HG03432 (cell line): ENCODE results near the gene NUB1.
A peak's percentile ranks its signal among the peaks of the same experiment; 100 is the strongest.

Experiments
- ATAC-seq: cut with Tn5 transposase; IDR thresholded peaks from one replicate; pipeline ENCODE4 v1.9.1; 2021; ENCODE audit warnings: mild to moderate bottlenecking, moderate library complexity; ENCODE audit not compliant: unreplicated experiment

NUB1 gene

DNA sequence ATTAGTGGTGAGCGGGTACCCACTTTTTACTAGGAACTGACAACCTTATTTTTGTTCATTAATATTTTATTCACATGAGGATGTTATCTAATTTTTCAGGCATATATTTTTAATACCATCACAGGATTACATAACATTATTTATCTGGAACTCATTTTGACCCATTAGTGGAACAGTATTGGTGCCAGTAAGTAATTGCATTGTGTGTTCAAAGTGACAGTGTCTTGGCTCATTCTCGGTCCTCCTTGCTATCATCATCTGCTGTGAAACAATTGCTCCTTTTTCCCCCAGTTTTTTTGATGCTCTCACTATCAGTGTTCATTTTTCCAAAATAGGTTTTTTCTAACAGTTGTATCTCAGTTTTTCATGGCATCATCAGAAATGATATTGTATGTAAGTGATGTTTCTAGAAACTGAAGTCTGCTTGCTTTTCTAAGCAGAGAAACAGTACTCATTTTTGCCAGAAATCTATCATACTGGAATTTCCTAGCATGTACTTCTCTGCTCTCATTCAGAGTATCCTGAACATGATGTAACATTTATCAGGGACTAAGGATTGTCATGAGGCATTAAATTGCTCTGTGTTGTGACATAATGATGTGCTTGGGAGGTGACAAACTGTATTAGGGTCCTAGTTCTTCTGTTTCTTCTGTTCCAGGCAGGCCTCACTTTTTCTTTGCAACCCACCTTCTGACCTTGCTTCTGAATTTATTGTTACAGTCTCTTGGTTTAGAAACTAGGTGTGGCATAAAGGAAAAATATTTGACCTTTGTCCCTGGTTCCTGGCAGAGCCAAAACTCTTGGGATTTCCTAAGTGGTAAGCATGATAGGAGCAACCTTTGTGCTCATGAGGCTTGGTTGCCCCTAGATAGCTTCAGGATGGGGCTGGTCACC lies 4.2 kb downstream of the NUB1 start:
- no peak for ATAC-seq

DNA sequence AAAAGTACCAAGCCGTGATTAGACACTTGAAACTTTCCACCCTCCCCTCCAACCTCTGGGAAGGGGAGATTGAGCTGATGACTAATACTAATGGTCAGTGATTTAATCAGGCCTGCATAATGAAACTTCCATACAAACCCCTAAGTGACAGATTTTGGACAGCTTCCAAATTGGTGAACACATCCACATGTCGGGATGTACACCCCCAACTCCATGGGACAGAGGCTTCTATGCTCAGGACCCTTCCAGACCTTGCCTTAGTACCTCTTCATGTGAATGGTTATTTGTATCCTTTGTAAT lies 4.8 kb downstream of the NUB1 start:
- ATAC-seq: no peak

DNA sequence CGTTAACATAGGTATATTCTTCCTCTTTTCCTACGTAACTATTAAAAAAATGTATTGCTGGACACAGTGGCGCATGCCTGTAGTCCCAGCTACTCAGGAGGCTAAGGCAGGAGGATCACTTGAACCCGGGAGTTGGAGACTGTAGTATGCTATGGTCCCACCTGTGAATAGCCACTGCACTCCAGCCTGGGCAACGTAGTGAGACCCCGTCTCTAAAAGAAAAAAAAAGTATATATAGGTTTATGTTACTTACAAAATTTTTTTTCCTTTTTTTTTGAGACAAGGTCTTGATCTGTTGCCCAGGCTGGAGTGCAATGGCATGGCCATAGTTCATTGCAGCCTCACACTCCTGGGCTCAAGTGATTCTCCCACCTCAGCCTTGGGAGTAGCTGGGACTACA lies 5.6 kb downstream of the NUB1 start:
- ATAC-seq: no peak

DNA sequence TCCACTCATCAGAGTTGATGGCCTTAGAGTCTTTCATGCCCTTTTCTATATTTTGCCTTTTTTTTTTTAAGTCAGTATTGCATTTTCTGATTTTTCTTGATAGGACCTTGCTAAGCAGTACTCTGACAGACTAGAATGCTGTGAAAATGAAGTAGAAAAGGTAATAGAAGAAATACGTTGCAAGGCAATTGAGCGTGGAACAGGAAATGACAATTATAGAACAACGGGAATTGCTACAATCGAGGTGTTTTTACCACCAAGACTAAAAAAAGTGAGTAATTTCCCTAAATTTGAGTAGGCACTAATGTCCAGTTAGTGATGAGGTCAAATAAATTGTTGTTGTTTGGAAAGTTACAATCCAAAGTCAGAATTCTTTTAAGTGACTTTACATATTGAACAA lies 7.4 kb downstream of the NUB1 start:
- no peak for ATAC-seq

DNA sequence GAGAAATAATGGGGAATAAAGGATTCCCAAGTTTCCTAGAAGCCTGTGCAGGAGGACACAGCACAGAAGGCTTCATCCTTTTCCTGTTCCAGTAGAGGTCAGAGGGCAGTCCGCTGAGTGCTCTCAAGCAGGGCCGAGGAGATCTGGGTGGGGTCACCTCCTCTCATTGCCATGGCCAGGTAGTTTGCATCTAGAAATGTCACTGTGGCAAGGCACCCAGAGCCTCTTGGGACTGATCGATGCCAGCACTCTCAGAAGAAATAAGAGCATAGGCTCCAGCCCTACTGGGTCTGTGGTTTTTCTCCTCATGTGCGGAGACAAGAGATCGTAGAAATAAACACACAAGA lies 7.9 kb downstream of the NUB1 start:
- ATAC-seq: peak; percentile 42

DNA sequence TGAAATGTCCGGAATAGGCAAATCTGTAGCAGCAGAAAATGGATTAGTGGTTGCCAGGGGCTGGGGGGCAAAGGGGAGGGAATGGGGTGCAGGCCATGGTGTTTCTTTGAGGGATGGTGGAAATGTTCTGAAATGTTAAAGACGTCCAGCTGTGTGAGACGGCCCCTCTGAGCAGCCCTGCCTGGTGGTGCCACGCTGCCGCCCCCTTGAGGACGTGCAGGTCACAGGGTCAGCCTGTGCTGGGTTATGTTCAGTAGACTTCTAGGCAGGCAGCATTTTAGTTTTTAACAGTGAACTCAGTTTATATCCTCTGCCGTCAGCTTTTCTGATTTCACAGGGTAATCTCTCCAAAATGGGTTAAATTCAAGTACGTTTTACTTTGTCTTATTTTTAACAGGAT lies 9.4 kb downstream of the NUB1 start:
- ATAC-seq: no peak

DNA sequence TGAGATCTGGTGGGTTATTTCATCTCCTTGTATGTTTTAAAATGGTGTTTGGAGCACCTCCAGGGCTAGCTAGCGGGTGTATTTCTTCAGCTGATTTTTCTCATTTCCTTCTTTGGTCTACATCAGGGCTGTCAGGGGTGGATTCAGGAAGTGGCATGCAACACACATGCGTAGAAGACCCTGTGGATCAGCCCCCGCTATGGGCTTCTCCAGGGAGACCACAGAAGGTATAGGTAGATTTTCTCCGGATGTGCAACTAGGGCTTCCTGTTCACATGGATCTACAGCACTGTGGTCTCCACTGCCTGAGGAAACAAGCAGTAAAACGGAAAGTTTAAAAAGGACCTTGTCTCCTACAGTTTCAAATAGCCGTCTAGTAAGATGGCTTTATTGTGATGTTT lies 10.4 kb downstream of the NUB1 start:
- ATAC-seq: peak; percentile 36

DNA sequence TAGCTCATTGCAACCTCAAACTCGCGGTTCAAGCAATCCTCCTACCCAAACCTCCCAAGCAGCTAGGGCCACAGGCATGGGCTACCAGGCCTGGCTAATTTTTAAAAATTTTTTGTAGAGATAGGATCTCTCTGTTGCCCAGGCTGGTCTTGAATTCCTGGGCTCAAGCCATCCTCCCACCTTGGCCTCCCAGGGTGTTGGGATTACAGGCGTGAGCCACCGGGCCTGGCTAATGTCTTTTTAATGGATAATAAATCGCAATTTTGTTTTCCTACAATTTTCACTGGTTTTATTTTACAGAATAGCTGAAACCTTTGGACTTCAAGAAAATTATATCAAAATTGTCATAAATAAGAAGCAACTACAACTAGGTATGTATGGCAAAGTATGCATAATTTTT lies 10.9 kb downstream of the NUB1 start:
- ATAC-seq: no peak

DNA sequence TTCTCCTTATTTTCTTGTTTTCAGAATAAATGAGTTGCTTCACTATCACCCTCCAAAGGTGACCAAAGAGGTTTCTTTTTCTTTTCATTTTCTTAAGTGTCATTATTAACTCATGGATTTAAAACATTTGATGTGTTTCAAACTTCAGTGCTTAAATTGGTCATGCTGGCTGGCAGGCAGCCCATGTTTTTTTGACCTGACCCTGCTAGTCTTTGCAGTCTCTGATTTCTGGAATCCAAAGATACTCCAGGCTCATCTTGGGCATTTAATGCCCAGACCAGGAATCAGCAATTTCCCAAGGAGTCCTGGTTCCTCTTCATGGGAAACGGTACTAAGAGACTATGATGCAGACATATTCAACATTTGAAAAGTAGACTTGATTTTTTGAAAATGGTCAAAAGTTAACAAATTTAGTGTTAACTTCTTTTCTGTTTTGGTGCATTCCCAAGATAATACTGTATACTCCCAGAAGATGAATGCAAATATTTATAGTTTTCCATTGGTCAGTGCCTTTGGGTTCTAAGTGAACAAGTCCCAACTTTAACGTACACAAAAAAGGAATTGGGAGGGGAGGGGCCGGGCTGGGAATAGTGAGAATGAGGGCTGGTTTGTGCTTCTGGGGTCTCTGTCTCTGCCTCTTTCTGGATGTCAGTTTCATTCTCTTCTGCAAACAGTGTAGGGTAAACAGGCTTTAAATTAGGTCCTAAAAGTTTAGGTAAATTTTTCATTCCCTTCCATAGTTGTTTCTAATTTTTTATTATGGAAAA lies 19.8 kb downstream of the NUB1 start:
- no peak for ATAC-seq

DNA sequence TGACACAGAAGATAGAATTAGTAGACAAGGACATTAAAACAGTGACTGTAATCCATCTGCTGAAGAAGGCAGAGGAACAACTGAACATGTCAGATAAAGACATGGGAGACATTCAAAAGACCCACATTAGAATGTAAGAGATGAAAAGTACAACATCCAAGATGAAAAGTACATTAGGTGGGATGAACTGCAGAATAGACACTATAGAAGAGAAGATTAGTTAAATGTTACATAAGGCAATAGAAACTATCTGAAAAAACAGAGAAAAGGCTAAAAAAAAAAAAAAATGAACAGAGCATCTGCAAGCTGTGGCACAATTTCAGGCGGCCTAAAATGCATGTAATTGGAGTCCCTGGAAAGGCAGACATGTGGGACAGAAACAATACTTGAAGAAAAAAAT lies 21.6 kb downstream of the NUB1 start:
- ATAC-seq: no peak

DNA sequence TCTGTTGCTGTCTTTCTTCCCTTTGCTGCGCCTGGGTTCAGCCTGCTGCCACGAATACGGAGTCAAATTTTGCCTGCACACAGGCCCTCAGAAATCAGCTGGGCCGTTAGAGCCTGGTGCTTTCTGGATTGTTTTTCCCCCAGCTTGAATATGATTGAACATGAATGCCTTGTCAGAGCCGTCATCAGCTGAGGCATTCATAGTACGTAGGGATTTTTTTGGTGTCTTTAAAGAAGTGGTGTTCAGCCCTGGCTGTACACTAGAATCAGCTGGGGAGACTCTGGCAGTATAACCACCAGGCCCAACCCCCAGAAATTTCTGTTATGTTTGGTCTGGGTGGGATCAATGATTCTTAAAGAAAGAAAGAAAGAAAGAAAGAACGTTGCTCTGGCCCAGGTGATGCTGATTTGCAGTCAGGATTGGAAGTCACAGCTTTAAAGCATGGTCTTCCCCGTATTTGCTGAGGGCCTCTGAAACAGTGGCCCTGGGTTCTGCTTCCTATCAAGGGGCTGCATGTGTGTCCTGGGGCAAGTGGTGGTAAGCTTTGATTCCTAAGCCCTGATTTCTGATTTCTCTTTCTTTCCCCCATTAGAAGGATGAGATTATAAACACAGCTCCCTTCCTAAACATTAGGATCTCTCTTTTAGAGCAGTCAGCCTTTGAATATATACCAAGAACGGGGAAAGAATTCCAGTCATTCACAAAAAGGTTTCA lies 24.7 kb downstream of the NUB1 start:
- no peak for ATAC-seq

DNA sequence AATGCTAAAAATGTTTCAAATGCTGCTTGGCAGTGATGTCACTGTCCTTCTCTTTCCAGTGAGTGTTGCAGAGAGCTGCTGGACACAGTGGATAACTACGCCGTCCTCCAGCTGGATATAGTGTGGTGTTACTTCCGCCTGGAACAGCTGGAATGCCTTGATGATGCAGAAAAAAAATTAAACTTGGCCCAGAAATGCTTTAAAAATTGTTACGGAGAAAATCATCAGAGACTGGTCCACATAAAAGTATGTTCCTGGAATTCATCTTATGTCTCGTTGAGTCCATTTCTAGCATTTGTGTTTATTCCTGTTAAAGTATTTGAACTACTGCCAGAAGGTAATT lies 25.2 kb downstream of the NUB1 start:
- ATAC-seq: no peak

DNA sequence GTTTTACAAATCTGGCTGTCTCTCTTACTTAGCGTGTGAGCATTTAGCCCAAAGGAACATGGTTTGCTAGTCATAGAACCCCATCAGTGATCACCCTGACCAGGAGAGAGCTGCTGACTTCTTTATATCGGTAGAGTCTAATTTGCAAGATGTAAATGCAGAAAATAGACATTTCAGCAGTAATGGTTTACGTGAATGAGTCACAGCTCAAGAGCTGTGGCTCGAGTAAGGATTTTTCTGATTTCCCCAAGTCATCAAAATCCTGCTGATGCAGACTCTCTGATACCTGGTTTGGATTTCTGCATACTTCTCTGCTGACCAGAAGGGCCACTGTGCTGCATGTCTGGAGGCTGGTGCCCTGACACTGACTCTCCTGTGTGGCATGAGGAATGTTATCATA lies 25.7 kb downstream of the NUB1 start:
- no peak for ATAC-seq

DNA sequence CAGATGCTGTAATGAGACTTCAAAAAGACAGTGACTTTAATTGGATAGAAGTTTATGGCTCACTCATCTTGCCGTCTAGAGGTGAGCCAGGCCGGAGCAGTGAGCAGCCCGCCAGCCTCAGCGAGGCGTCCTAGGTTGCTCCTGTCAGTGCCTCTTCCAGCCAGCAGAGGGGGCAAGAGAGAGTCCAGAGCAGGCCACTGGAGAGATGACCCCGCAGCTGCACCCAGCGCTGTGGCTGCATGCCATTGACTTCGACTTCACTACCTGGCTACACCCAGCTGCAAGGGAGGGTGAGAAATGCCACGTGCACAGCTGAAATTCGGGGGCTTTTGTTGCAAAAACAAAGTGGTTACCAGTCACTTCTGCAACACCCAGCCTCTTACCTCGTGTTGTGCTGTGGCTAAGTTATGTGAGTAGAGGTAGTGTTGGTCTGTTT lies 26.5 kb downstream of the NUB1 start:
- ATAC-seq: peak; percentile 97

DNA sequence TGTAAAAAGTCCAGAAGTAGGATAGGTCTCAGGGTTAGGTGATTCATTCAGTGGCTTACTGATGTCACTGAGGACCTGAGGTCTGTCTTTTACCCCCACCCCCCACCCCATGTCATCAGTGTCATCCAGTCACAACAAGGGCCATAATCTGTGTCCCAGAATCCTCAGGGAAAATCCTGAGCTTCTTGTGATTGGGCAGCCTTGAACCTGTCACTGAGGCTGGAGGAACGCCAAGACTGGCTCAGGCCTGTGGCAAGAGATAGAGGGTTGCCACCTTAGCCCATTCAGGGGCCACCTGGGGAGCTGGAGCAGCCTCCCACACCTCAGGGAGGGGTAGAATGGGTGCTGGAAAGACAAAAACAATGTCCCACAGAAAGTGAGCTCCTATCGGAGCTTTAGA lies 29.7 kb downstream of the NUB1 start:
- no peak for ATAC-seq

DNA sequence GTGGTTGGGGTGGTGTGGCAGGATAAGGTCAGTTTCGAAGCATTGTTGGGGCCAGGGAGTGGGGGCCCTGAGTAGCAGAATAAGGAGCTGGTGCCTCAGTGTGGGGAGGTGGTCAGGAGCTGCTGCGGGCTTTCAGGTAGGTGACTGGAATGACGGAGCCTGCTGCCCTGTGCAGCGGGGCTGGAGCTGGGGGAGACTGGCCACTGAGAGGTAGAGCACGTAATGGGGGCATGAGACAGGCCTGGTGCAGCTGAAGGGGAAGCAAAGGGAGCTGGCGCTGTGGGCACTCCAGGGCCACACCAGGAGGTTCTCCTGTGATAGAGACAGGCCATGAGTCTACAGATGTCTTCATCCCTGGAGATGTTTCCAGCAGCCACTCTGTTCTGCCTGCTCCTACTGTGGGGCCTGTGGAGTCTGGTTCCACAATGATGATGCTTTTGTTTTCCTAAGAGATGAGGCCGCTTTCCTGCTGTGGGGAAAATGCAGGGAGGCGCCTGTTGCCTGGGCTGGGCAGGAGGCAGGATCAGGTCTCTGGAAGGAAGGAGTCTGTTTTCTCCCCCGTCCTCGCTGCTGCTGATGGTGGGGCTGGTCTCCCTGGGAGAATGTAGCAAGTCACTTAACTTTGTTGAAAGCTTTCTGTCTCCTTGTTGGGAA lies 31.1 kb downstream of the NUB1 start:
- ATAC-seq: no peak

DNA sequence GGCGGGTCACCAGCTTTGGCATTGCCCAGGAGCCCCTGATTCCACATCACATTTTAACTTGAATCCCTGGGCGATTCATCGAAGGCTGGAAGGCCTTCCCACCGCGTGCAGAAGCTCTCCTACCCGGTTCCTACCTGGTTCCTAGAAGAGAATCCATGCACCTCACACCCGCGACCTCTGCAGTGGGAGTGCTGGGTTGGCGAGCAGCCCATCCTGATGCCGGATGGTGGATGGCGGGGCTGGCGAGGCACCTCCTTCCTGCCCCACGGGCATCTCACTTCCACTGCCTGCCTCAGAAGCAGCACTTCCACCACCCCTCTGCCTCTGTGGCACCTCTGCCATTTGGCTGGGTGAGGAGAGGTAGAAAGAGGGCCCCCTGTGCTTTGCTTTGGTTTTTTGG lies 32.0 kb downstream of the NUB1 start:
- no peak for ATAC-seq

DNA sequence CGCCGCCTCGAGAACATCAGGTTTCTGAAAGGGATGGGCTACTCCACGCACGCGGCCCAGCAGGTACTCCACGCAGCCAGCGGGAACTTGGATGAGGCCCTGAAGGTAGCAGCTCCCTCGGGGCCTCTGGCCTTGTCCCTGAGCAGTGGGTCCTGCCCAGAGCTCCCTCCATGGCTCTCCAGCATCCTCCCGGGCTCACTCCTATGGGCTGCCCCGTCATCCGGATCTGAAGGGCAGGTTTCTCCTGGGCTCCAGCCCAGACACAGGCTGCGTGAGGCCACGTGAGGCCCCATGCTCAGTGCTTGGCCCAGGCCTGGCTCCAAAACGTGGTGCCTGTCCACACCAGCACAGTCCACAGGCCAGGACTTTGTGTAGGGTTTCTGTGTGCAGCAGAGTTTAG lies 32.5 kb downstream of the NUB1 start:
- no peak for ATAC-seq

DNA sequence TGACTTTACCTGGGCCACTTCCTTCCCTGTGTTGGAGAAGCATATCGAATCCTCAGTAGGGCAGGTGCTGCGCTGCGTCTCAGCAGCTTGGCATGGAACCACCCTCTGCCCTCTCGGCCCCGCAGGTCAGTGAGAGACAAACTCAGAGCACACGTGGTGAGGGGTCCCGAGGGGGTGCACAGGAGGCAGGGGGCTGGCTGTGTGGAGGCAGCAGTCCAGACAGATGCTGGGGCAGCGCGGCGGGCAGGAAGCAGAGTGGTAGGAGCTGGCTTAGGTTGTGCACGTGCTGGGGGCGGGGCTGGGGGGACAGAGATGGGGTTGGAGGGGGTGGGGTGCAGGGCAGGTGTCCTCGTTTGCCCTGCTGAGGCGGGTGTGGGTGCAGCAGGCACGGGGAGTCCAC lies 33.1 kb downstream of the NUB1 start:
- no peak for ATAC-seq

DNA sequence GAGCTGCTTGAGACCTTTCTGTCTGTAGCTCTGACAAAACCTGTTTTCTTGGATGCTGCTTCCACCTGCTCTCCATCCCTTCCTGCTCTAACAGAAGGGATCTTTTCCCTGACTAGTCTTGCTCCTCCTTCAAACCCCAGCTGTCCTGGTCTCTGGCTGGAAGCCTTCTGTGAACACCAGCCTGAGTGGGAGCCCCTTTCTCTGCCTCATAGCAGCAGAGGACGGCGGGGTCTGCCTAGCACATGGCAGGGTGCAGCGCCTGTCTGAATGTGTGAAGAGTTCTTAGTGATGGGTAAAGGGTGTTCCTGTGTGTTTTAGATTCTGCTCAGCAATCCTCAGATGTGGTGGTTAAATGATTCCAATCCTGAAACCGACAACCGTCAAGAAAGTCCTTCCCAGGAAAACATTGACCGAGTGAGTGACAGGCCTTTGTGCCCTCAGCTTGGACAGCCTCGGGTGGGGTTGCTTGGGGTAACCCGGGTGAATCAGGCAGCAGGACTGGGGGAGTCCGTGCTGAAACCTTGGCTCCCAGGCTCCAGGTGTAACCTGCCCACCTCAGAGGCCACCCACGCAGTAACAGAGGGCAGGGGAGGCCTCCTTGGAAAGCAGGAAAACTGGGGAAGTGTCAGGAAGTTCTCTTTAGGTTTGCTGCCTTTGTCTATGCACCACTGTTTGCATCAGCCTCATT lies 34.1 kb downstream of the NUB1 start:
- no peak for ATAC-seq
